Thymus (tissue), 11 donors: ENCODE data around the gene EDIL3. TPM values are rescaled to one million over a fixed set of nuclear protein-coding genes. Genes with fewer than 3 reads are reported as not detected.
A peak's percentile ranks its signal among the peaks of the same experiment; 100 is the strongest.

Experiments
- DNase-seq, 9 donors: peaks; one replicate each; pipeline ENCODE4 v3.0.0-alpha.2; 2013; ENCODE audit warnings: low spot score in 9 of 9, low read depth in 6 of 9, missing footprints in 1 of 9
- H3K27ac ChIP-seq, 2 donors: one replicate each; pipeline ENCODE4 v1.5.1; 2013; ENCODE audit warnings: control low read depth in 1 of 2, low read depth in 1 of 2, low read length in 1 of 2, mild to moderate bottlenecking in 1 of 2, moderate library complexity in 1 of 2
- H3K27me3 ChIP-seq, 2 donors: one replicate each; pipeline ENCODE4 v1.5.1; 2013; ENCODE audit warnings: low read length in 1 of 2; ENCODE audit not compliant: control insufficient read depth in 2 of 2, insufficient read depth in 1 of 2
- H3K36me3 ChIP-seq, 2 donors: one replicate each; pipeline ENCODE4 v1.5.1; 2013; ENCODE audit warnings: low read length in 1 of 2, mild to moderate bottlenecking in 1 of 2, moderate library complexity in 1 of 2; ENCODE audit not compliant: control insufficient read depth in 2 of 2, insufficient read depth in 2 of 2
- H3K4me1 ChIP-seq, 2 donors: one replicate each; pipeline ENCODE4 v1.5.1; 2013; ENCODE audit warnings: low read length in 2 of 2; ENCODE audit not compliant: control insufficient read depth in 2 of 2, insufficient read depth in 2 of 2
- H3K4me3 ChIP-seq, 2 donors: one replicate each; pipeline ENCODE4 v1.5.1; 2013; ENCODE audit warnings: low read length in 2 of 2, control low read depth in 1 of 2, mild to moderate bottlenecking in 1 of 2
- H3K9me3 ChIP-seq, 2 donors: one replicate each; pipeline ENCODE4 v1.5.1; 2013; ENCODE audit warnings: low read length in 1 of 2, mild to moderate bottlenecking in 1 of 2; ENCODE audit not compliant: control insufficient read depth in 2 of 2, insufficient read depth in 1 of 2
- WGBS: extraction: QIAGEN DNeasy Blood & Tissue Kit; methylation state at CpG from one replicate; pipeline ENCODE4 v1.1.7; 2013; 5-methylcytosine and 5-hydroxymethylcytosine counted together
- polyA plus RNA-seq: library from polyadenylated mRNA; stranded (reverse); fragments of 200-250 nt; gene quantifications from one replicate; pipeline ENCODE4 v1.2.3, GENCODE V29; 2013
- total RNA-seq: library from RNA; stranded (reverse); fragments of 120-200 nt; gene quantifications from one replicate; pipeline ENCODE4 v1.2.4, GENCODE V29; 2013
- donor health status: healthy.

The EDIL3 gene
- total and polyA plus RNA-seq, 2 donors, result 0.52 to 2.9 TPM

GRCh38 chr5:84403773-84404172, 19.1 kb upstream of the EDIL3 start:
- no peaks in the 10 kb centered on the region for H3K27me3 ChIP-seq
- no peak for DNase-seq
- no peaks in the 10 kb centered on the region for H3K36me3 ChIP-seq

GRCh38 chr5:84397385-84397784, 12.7 kb upstream of the EDIL3 start:
- Histone ChIP-seq H3K36me3 (no peaks in the 10 kb centered on the region), H3K9me3 (no peaks in the 10 kb centered on the region), H3K4me3 (no peak overlapping the region), H3K4me1 (no peaks in the 10 kb centered on the region), H3K27me3 (no peaks in the 10 kb centered on the region), H3K27ac (no peak overlapping the region)
- 90% methylated on average over 1 of the region's 1 CpG for WGBS
- DNase-seq, result no peak

More at GRCh38 chr5:84403773-84404172, 19.1 kb upstream of the EDIL3 start:
- Histone ChIP-seq H3K9me3 (no peaks in the 10 kb centered on the region), H3K4me3 (no peak overlapping the region), H3K4me1 (no peaks in the 10 kb centered on the region), H3K27ac (no peak overlapping the region)

- Histone ChIP-seq H3K36me3 (no peaks in the 10 kb centered on the region), H3K27me3 (no peaks in the 10 kb centered on the region), H3K9me3 (no peaks in the 10 kb centered on the region), H3K4me3 (no peak overlapping the region), H3K4me1 (no peaks in the 10 kb centered on the region), H3K27ac (no peak overlapping the region)
- WGBS, result 94% methylated on average over 6 of the region's 6 CpGs
- DNase-seq, result no peak
These were observed 9.3 kb upstream of the EDIL3 start for GRCh38 chr5:84393969-84394368.

GRCh38 chr5:84392836-84393235, 8.2 kb upstream of the EDIL3 start:
- no peaks in the 10 kb centered on the region for H3K4me1 ChIP-seq
- DNase-seq, result no peak
- no peak overlapping the region for H3K4me3 ChIP-seq
- no peak overlapping the region for H3K27ac ChIP-seq
- H3K36me3 ChIP-seq, result no peaks in the 10 kb centered on the region
- no peaks in the 10 kb centered on the region for H3K27me3 ChIP-seq
- H3K9me3 ChIP-seq, result no peaks in the 10 kb centered on the region
- 88% methylated on average over 2 of the region's 2 CpGs for WGBS

GRCh38 chr5:84385705-84386104, 1.0 kb upstream of the EDIL3 start:
- Histone ChIP-seq H3K27me3 (peaks cover 38 to 45% of the 10 kb centered on the region in 2 donors), H3K36me3 (no peaks in the 10 kb centered on the region), H3K4me1 (peaks cover 0 to 28% of the 10 kb centered on the region in 2 donors), H3K9me3 (peaks cover 0 to 5% of the 10 kb centered on the region in 2 donors), H3K4me3 (no peak overlapping the region), H3K27ac (no peak overlapping the region)
- WGBS, result 72% methylated on average over 2 of the region's 2 CpGs
- DNase-seq, result no peak

- Histone ChIP-seq H3K27me3 (peaks cover 38 to 45% of the 10 kb centered on the region in 2 donors), H3K9me3 (peaks cover 0 to 5% of the 10 kb centered on the region in 2 donors), H3K4me3 (peak overlapping the region; percentile 7 to 36), H3K36me3 (no peaks in the 10 kb centered on the region), H3K27ac (no peak overlapping the region), H3K4me1 (peaks cover 0 to 28% of the 10 kb centered on the region in 2 donors)
- peak in 2 of 9 donors; percentile 13 to 35 for DNase-seq
- 1% methylated on average over 73 of the region's 73 CpGs for WGBS
These were observed 670 bp downstream of the EDIL3 start for GRCh38 chr5:84383816-84384603.

- Histone ChIP-seq H3K36me3 (no peaks in the 10 kb centered on the region), H3K4me3 (peak overlapping the region in 1 of 2 donors; percentile 36), H3K9me3 (peaks cover 0 to 5% of the 10 kb centered on the region in 2 donors), H3K4me1 (peaks cover 0 to 28% of the 10 kb centered on the region in 2 donors), H3K27me3 (peaks cover 38 to 45% of the 10 kb centered on the region in 2 donors), H3K27ac (no peak overlapping the region)
- DNase-seq, result peak in 2 of 9 donors; percentile 2 to 7
- 6% methylated on average over 26 of the region's 26 CpGs for WGBS
These were observed 1.3 kb downstream of the EDIL3 start for GRCh38 chr5:84383296-84383815.

GRCh38 chr5:84382363-84383295, 2.1 kb downstream of the EDIL3 start:
- Histone ChIP-seq H3K36me3 (no peaks in the 10 kb centered on the region), H3K9me3 (peaks cover 0 to 5% of the 10 kb centered on the region in 2 donors), H3K4me1 (peaks cover 0 to 28% of the 10 kb centered on the region in 2 donors), H3K27ac (no peak overlapping the region), H3K27me3 (peaks cover 38 to 45% of the 10 kb centered on the region in 2 donors), H3K4me3 (peak overlapping the region in 1 of 2 donors; percentile 26)
- DNase-seq, result peak in 2 of 9 donors; percentile 10 to 34
- WGBS, result 3% methylated on average over 45 of the region's 45 CpGs
